HG03280 (cell line): ENCODE measurements around the gene TRIM69.
"Not testable (repeated sequence)": the region's sequence is repeated elsewhere in the genome, so short reads cannot be mapped to it uniquely, and the experiment has no call there.

Source experiments
- ATAC-seq: cut with Tn5 transposase; IDR thresholded peaks from one replicate; pipeline ENCODE4 v1.9.1; 2021; ENCODE audit warnings: mild to moderate bottlenecking, moderate library complexity; ENCODE audit not compliant: unreplicated experiment

TRIM69 gene

GRCh38 chr15:44736181-44736765, at the start of gene TRIM69:
TSS of gene TRIM69 (plus strand) at chr15:44736528. CDS start at chr15:44736705, 177 bp downstream.
- ATAC-seq: no peak

GRCh38 chr15:44689318-44689717, 47.0 kb upstream of the TRIM69 start:
- ATAC-seq: not testable (repeated sequence)

DNA sequence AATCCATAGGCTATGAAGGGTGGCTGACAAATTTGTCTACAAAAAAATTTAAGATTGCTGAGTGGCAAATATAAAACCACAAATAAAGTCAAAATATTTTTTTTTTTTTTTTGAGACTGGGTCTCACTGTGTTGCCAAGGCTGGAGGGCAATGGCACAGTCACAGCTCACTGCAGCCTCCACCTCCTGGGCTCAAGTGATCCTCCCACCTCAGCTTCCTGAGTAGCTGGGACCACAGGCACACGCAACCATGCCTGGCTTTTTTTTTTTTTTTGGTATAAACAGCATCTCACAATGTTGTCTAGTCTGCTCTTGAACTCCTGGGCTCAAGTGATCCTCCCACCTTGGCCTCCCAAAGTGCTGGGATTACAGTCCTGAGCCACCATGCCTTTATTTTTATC, 46.1 kb upstream of the TRIM69 start:
- not testable (repeated sequence) for ATAC-seq

DNA sequence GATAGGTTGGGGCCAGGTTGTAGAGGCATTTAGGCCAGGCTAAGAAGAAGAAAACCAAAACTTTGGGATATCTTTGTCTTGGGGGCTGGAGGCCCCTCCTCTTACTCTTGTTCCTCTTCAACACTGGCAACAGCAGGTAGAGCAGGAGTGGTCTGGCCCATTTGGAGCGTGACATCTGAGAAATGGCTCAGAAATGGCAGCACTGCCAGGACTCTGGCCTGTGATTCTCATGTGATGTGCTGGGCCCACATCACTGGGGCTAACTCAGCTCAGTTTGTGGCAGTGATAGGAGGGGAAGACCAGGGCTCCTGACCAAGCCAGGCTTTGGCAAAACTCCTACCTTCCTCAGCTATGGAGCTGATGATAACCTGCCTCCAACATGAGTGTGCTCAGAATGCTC, 43.7 kb upstream of the TRIM69 start:
- no peak for ATAC-seq

- no peak for ATAC-seq
These were observed 41.9 kb upstream of the TRIM69 start for GRCh38 chr15:44694416-44694815.

GRCh38 chr15:44695294-44695693, 41.0 kb upstream of the TRIM69 start:
- no peak for ATAC-seq

- ATAC-seq: no peak
These were observed 39.3 kb upstream of the TRIM69 start for GRCh38 chr15:44697014-44697413.

DNA sequence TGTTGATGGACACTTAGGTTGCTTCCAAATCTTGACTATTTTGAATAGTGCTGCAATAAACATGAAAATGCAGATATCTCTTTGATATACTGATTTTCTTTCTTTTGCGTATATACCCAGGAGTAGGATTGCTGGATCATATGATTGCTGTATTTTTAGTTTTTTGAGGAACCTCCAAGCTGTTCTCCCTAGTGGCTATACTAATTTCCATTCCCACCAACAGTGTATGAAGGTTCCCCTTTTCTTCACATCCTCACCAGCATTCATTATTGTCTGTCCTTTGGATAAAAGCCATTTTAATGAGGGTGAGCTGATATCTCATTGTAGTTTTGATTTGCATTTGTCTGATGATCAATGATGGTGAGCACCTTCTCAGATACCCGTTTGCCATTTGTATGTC, 37.7 kb upstream of the TRIM69 start:
- no peak for ATAC-seq

DNA sequence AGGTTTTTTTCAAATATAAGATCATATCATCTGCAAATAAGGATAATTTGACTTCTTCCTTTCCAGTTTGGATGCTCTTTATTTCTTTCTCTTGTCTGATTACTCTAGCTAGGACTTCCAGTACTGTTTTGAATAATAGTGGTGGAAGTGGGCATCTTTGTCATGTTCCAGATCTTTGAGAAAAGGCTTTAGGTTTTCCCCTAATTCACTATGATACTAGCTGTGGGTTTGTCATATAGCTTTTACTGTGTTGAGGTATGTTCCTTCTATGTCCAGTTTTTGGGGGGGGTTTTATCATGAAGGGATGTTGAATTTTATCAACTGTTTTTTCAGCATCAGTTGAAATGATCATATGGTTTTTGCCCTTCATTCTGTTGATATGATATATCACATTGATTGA, 35.7 kb upstream of the TRIM69 start:
- not testable (repeated sequence) for ATAC-seq

- no peak for ATAC-seq
These were observed 30.3 kb upstream of the TRIM69 start for GRCh38 chr15:44705986-44706385.

DNA sequence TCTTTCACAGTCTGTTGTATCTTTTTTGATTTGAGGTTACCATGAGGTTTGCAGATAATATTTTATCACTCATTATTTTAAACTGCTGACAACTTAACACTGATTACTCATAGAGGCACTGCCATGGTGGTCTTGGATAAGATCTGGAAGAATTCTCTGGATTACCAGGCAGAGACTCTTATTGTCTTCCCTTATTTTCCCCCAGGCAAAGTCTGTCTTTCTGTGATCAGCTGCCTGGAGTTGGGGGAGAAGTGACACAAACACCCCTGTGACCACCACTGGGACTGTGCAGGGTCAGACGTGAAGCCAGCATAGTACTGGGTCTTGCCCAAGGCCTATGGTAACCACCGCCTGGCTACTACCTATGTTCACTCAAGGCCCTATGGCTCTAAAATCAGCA, 29.9 kb upstream of the TRIM69 start:
- ATAC-seq: no peak

DNA sequence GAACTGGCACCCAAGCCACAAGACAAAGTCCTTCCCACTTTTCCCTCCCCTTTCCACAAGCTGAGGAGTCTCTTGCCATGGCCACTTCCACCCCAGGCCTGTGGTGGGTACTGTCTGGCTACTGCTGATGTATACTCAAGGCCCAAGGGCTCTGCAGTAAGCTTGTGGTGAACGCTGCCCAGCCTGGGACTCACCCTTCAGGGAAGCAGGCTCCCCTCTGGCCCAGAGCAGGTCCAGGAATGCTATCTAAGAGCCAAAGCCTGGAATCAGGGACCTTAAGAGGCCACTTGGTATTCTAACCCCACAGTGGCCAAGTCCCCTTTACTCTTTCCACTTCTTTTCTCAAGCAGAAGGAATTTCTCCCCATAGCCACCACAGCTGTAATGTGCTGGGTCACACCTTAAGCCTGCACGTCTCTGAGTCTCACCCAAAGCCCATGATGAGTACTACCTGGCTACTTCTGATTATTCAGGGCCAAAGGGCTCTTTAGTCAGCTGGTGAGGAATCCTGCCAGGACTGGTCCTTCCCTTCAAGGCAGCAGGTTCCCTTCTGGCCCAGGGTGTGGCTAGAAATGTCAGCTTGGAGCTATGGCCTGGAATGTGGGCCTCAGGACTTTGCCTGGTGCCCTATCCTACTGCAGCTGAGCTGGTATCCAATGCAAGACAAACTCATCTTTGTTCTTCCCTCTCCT, 29.2 kb upstream of the TRIM69 start:
- no peak for ATAC-seq

DNA sequence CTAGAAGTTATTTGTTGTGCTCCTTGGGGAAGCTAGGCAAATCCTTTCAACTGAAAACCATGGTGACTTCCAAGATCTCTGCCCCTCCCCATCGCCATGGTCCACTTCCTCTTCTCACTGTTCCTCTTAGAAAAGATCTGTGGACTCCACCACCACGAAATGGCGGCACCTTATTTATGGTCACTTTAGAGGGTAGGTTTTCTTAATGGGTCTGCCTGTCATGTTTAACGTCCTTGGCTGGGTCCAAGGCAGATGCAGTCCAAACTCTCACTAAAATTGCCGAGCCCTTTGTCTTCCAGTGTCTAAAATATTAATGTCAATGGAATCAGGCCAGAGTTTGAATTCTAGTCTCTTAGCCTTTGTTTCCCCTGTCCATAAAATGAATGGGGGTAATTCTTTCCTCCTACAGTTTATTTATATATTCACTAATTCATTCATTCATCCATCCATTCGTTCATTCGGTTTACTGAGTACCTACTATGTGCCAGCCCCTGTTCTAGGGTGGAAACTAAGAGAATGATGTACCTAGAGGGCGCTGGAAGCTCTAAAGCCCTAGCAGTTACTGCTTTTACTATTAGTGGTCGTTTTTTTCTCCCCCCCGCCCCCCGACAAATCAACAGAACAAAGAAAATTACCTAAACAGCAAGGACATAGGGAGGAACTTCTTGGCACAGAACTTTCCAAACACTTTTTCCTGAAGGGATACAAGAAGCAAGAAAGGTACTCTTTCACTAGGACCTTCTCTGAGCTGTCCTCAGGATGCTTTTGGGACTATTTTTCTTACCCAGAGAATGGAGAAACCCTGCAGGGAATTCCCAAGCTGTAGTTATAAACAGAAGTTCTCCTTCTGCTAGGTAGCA, 25.9 kb upstream of the TRIM69 start:
- peak; percentile 22 for ATAC-seq

GRCh38 chr15:44711096-44711742, 25.1 kb upstream of the TRIM69 start, which contains the start of the genes B2M and PATL2:
TSS of gene B2M (plus strand) at chr15:44711517. CDS start at chr15:44711547, 30 bp downstream.
TSS of gene PATL2 (minus strand) at chr15:44711323. CDS start at chr15:44676490, 34,833 bp downstream.
- ATAC-seq: peak; percentile 79

GRCh38 chr15:44711743-44712345, 24.5 kb upstream of the TRIM69 start:
- ATAC-seq: peak; percentile 23

- no peak for ATAC-seq
These were observed 23.9 kb upstream of the TRIM69 start for GRCh38 chr15:44712346-44713005.

DNA sequence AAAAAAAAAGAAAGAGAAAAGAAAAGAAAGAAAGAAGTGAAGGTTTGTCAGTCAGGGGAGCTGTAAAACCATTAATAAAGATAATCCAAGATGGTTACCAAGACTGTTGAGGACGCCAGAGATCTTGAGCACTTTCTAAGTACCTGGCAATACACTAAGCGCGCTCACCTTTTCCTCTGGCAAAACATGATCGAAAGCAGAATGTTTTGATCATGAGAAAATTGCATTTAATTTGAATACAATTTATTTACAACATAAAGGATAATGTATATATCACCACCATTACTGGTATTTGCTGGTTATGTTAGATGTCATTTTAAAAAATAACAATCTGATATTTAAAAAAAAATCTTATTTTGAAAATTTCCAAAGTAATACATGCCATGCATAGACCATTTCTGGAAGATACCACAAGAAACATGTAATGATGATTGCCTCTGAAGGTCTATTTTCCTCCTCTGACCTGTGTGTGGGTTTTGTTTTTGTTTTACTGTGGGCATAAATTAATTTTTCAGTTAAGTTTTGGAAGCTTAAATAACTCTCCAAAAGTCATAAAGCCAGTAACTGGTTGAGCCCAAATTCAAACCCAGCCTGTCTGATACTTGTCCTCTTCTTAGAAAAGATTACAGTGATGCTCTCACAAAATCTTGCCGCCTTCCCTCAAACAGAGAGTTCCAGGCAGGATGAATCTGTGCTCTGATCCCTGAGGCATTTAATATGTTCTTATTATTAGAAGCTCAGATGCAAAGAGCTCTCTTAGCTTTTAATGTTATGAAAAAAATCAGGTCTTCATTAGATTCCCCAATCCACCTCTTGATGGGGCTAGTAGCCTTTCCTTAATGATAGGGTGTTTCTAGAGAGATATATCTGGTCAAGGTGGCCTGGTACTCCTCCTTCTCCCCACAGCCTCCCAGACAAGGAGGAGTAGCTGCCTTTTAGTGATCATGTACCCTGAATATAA, 23.0 kb upstream of the TRIM69 start:
- ATAC-seq: no peak

DNA sequence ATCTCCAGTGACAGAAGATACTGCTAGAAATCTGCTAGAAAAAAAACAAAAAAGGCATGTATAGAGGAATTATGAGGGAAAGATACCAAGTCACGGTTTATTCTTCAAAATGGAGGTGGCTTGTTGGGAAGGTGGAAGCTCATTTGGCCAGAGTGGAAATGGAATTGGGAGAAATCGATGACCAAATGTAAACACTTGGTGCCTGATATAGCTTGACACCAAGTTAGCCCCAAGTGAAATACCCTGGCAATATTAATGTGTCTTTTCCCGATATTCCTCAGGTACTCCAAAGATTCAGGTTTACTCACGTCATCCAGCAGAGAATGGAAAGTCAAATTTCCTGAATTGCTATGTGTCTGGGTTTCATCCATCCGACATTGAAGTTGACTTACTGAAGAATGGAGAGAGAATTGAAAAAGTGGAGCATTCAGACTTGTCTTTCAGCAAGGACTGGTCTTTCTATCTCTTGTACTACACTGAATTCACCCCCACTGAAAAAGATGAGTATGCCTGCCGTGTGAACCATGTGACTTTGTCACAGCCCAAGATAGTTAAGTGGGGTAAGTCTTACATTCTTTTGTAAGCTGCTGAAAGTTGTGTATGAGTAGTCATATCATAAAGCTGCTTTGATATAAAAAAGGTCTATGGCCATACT, 21.1 kb upstream of the TRIM69 start:
- no peak for ATAC-seq
